Activated naive CD8-positive, alpha-beta T cell treated with anti-CD3 and anti-CD28 coated beads for 36 hours (primary cell): ENCODE results near the gene TNFAIP1. TPM values are rescaled to one million over a fixed set of nuclear protein-coding genes. Genes with fewer than 3 reads are reported as not detected.
A peak's percentile ranks its signal among the peaks of the same experiment; 100 is the strongest.

ENCODE experiments used
- DNase-seq: peaks from one replicate; pipeline ENCODE4 v3.0.0; 2021
- H3K27ac Mint-ChIP-seq: one replicate; pipeline ENCODE4 v1.8.0; 2022; ENCODE audit warnings: mild to moderate bottlenecking, moderate library complexity, mixed read lengths
- H3K27me3 Mint-ChIP-seq: one replicate; pipeline ENCODE4 v1.8.0; 2022; ENCODE audit warnings: mild to moderate bottlenecking, mixed read lengths
- H3K36me3 Mint-ChIP-seq: one replicate; pipeline ENCODE4 v1.8.0; 2021; ENCODE audit warnings: mild to moderate bottlenecking, mixed read lengths
- H3K4me1 Mint-ChIP-seq: one replicate; pipeline ENCODE4 v1.8.0; 2021; ENCODE audit warnings: mixed read lengths
- H3K4me3 Mint-ChIP-seq: one replicate; pipeline ENCODE4 v1.8.0; 2022; ENCODE audit warnings: mild to moderate bottlenecking, moderate library complexity, mixed read lengths
- H3K9me3 Mint-ChIP-seq: one replicate; pipeline ENCODE4 v1.8.0; 2022; ENCODE audit warnings: mixed read lengths
- total RNA-seq, 2 experiments: library from RNA; stranded (reverse); gene quantifications; one replicate each; pipeline ENCODE4 v1.2.3, GENCODE V29; 2021

Gene TNFAIP1
- total RNA-seq, 2 experiments from 2014 or later: 22.2 to 23.2 TPM

GRCh38 chr17:28347261-28347891, 11.8 kb downstream of the TNFAIP1 start:
- Mint-ChIP-seq H3K27ac (no peak overlapping the region), H3K4me3 (no peak overlapping the region), H3K4me1 (peaks cover 3% of the 10 kb centered on the region), H3K27me3 (no peaks in the 10 kb centered on the region), H3K36me3 (peaks cover 22% of the 10 kb centered on the region), H3K9me3 (no peaks in the 10 kb centered on the region)
- DNase-seq: no peak

- Mint-ChIP-seq H3K4me3 (no peak overlapping the region), H3K4me1 (no peaks in the 10 kb centered on the region), H3K9me3 (no peaks in the 10 kb centered on the region), H3K27me3 (no peaks in the 10 kb centered on the region), H3K36me3 (peaks cover 24% of the 10 kb centered on the region), H3K27ac (no peak overlapping the region)
- no peak for DNase-seq
Observed at GRCh38 chr17:28348979-28349378, 13.4 kb downstream of the TNFAIP1 start.

GRCh38 chr17:28350271-28350670, 14.7 kb downstream of the TNFAIP1 start:
- Mint-ChIP-seq H3K4me1 (peaks cover 9% of the 10 kb centered on the region), H3K9me3 (no peaks in the 10 kb centered on the region), H3K27me3 (no peaks in the 10 kb centered on the region), H3K36me3 (peaks cover 21% of the 10 kb centered on the region), H3K4me3 (no peak overlapping the region), H3K27ac (no peak overlapping the region)
- no peak for DNase-seq

GRCh38 chr17:28357061-28357900, 21.7 kb downstream of the TNFAIP1 start, which contains the start of gene POLDIP2:
TSS of gene POLDIP2 (minus strand) at chr17:28357527. CDS start at chr17:28357448, 79 bp downstream.
- peak within 1 kb of the TSS; percentile 89 for H3K27ac Mint-ChIP-seq
- H3K9me3 Mint-ChIP-seq: no peaks in the 10 kb centered on the region
- DNase-seq: peak; percentile 98
- peaks cover 13% of the 10 kb centered on the region for H3K36me3 Mint-ChIP-seq
- H3K4me1 Mint-ChIP-seq: peaks cover 29% of the 10 kb centered on the region
- H3K4me3 Mint-ChIP-seq: peak within 1 kb of the TSS; percentile 88
- no peaks in the 10 kb centered on the region for H3K27me3 Mint-ChIP-seq

- peaks cover 29% of the 10 kb centered on the region for H3K4me1 Mint-ChIP-seq
Observed at GRCh38 chr17:28357901-28358197, 22.3 kb downstream of the TNFAIP1 start.

GRCh38 chr17:28363186-28363585, 27.6 kb downstream of the TNFAIP1 start:
- H3K4me3 Mint-ChIP-seq: no peak overlapping the region
- peaks cover 2% of the 10 kb centered on the region for H3K36me3 Mint-ChIP-seq
- H3K4me1 Mint-ChIP-seq: peaks cover 6% of the 10 kb centered on the region
- H3K27me3 Mint-ChIP-seq: no peaks in the 10 kb centered on the region
- H3K27ac Mint-ChIP-seq: no peak overlapping the region
- H3K9me3 Mint-ChIP-seq: no peaks in the 10 kb centered on the region
- no peak for DNase-seq

More at GRCh38 chr17:28357901-28358197, 22.3 kb downstream of the TNFAIP1 start:
- Mint-ChIP-seq H3K27ac (peak overlapping the region; percentile 89), H3K9me3 (no peaks in the 10 kb centered on the region), H3K4me3 (peak overlapping the region; percentile 88), H3K36me3 (peaks cover 12% of the 10 kb centered on the region), H3K27me3 (no peaks in the 10 kb centered on the region)
- no peak for DNase-seq

- Mint-ChIP-seq H3K27me3 (no peaks in the 10 kb centered on the region), H3K27ac (no peak overlapping the region), H3K4me3 (no peak overlapping the region)
Observed at GRCh38 chr17:28363776-28364650, 28.5 kb downstream of the TNFAIP1 start.

GRCh38 chr17:28364665-28365363, 29.3 kb downstream of the TNFAIP1 start, which contains the start of gene SEBOX:
TSS of gene SEBOX (minus strand) at chr17:28365199. CDS start at chr17:28365151, 48 bp downstream.
- no peak within 1 kb of the TSS for H3K4me3 Mint-ChIP-seq

More at GRCh38 chr17:28363776-28364650, 28.5 kb downstream of the TNFAIP1 start:
- peaks cover 2% of the 10 kb centered on the region for H3K36me3 Mint-ChIP-seq
- peaks cover 3% of the 10 kb centered on the region for H3K4me1 Mint-ChIP-seq
- DNase-seq: no peak
- H3K9me3 Mint-ChIP-seq: no peaks in the 10 kb centered on the region

GRCh38 chr17:28365487-28365886, 29.9 kb downstream of the TNFAIP1 start:
- Mint-ChIP-seq H3K9me3 (no peaks in the 10 kb centered on the region), H3K4me1 (peaks cover 4% of the 10 kb centered on the region), H3K36me3 (peaks cover 2% of the 10 kb centered on the region), H3K27ac (no peak overlapping the region), H3K27me3 (no peaks in the 10 kb centered on the region), H3K4me3 (no peak overlapping the region)
- no peak for DNase-seq

More at GRCh38 chr17:28364665-28365363, 29.3 kb downstream of the TNFAIP1 start, which contains the start of gene SEBOX:
- no peak within 1 kb of the TSS for H3K27ac Mint-ChIP-seq
- DNase-seq: no peak
- no peaks in the 10 kb centered on the region for H3K9me3 Mint-ChIP-seq
- no peaks in the 10 kb centered on the region for H3K27me3 Mint-ChIP-seq
- no peaks in the 10 kb centered on the region for H3K4me1 Mint-ChIP-seq
- H3K36me3 Mint-ChIP-seq: peaks cover 2% of the 10 kb centered on the region

GRCh38 chr17:28366605-28367004, 31.0 kb downstream of the TNFAIP1 start:
- Mint-ChIP-seq H3K36me3 (no peaks in the 10 kb centered on the region), H3K27ac (peak overlapping the region; percentile 49), H3K4me1 (peaks cover 11% of the 10 kb centered on the region), H3K4me3 (no peak overlapping the region), H3K27me3 (no peaks in the 10 kb centered on the region), H3K9me3 (no peaks in the 10 kb centered on the region)
- DNase-seq: no peak

GRCh38 chr17:28367641-28368305, 32.2 kb downstream of the TNFAIP1 start:
- no peaks in the 10 kb centered on the region for H3K36me3 Mint-ChIP-seq
- H3K4me3 Mint-ChIP-seq: no peak overlapping the region
- H3K9me3 Mint-ChIP-seq: no peaks in the 10 kb centered on the region
- H3K27me3 Mint-ChIP-seq: no peaks in the 10 kb centered on the region
- peaks cover 12% of the 10 kb centered on the region for H3K4me1 Mint-ChIP-seq
- H3K27ac Mint-ChIP-seq: no peak overlapping the region
- no peak for DNase-seq

- Mint-ChIP-seq H3K4me3 (no peak overlapping the region), H3K9me3 (no peaks in the 10 kb centered on the region), H3K27ac (no peak overlapping the region), H3K27me3 (no peaks in the 10 kb centered on the region), H3K36me3 (peaks cover 5% of the 10 kb centered on the region), H3K4me1 (peaks cover 18% of the 10 kb centered on the region)
- DNase-seq: no peak
Observed at GRCh38 chr17:28368306-28368831, 32.8 kb downstream of the TNFAIP1 start.

GRCh38 chr17:28368915-28369683, 33.5 kb downstream of the TNFAIP1 start:
- Mint-ChIP-seq H3K9me3 (no peaks in the 10 kb centered on the region), H3K4me3 (no peak overlapping the region), H3K4me1 (peaks cover 22% of the 10 kb centered on the region), H3K27ac (no peak overlapping the region), H3K36me3 (peaks cover 8% of the 10 kb centered on the region), H3K27me3 (no peaks in the 10 kb centered on the region)
- DNase-seq: no peak
